SH-SY5Y (cell line): Measurements from ENCODE around the gene CAMTA1.

Experiments used
- GATA2 ChIP-seq: IDR thresholded peaks from 2 replicates; pipeline ENCODE4 v1.6.1; 2011; ENCODE audit warnings: mild to moderate bottlenecking, low read depth, low read length
- GATA3 ChIP-seq: IDR thresholded peaks from 2 replicates; pipeline ENCODE4 v1.6.1; 2011; ENCODE audit warnings: low read depth, mild to moderate bottlenecking, low read length, moderate library complexity

DNA sequence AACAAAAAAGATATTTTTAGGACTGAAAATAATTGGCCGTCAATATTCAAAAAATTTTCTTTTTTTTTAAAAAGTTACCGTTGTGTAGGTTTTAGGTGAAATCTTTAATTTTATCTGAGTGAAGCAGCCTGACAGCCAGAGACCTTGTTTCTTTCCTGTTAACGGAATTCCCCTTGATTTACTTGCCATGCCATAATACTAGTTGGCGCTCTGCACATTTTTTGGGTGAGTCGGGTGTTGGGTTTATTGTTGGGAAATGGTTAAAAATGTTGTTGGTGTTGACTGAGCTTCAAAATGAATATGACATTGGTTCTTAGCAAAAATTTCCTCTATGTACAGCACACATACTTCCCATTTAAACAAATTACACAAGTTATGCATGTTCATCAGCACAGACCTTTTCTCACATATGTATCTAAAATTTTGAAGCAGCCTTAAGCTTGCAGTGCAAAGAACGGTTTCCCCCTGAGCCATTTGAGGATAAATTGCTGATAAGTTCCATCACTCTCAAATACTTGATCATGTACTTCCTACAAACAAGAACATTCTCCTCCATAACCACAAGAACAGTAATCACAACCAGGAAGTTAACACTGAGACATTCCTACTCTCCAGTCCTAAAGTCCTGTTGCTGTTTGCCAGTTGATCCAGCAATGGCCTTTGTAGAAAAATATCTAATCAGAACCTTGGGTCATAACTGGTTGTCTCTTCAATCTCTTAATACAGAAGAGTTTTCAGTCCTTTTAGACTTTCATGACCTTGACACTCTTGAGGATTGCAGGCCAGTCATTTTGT, 34.2 kb downstream of the CAMTA1 start:
- no peak for TF ChIP-seq GATA2
- TF ChIP-seq GATA3: no peak
